GM23338 (cell line): Measurements from ENCODE around the gene NCAPD2.

Experiments used
- CREB1 ChIP-seq: fragments of 250-450 bp; sonication (Bioruptor Pico); IDR thresholded peaks from 2 replicates; pipeline ENCODE4 v1.5.0; 2020; ENCODE audit warnings: low read depth, mild to moderate bottlenecking, moderate library complexity
- CTCF ChIP-seq, 2 experiments: fragments of 200-600 bp in 1 of 2; sonication (generic) in 1 of 2; conservative IDR thresholded peaks; 2 replicates each; pipeline versions ENCODE4 v1.5.1 to v1.6.1; 2016 to 2017; ENCODE audit warnings: antibody characterized with exemption in 2 of 2, low read depth in 2 of 2, mild to moderate bottlenecking in 2 of 2, moderate library complexity in 1 of 2
- EZH2 ChIP-seq: fragments of 200-600 bp; sonication (generic); IDR thresholded peaks from one replicate; pipeline ENCODE4 v1.8.0; 2017; ENCODE audit warnings: antibody characterized with exemption, mild to moderate bottlenecking, low read depth; ENCODE audit not compliant: unreplicated experiment
- NANOG ChIP-seq: IDR thresholded peaks from 2 replicates; pipeline ENCODE4 v1.6.1; 2016; ENCODE audit warnings: antibody characterized with exemption, borderline replicate concordance
- POLR2AphosphoS5 ChIP-seq: IDR thresholded peaks from 2 replicates; pipeline ENCODE4 v1.6.1; 2016; ENCODE audit warnings: antibody characterized with exemption, low read depth
- REST ChIP-seq: IDR thresholded peaks from one replicate; pipeline ENCODE4 v1.6.1; 2018; ENCODE audit warnings: antibody characterized with exemption; ENCODE audit not compliant: unreplicated experiment
- STAT1 ChIP-seq: IDR thresholded peaks from one replicate; pipeline ENCODE4 v1.6.1; 2016; ENCODE audit warnings: antibody characterized with exemption; ENCODE audit not compliant: unreplicated experiment

GRCh38 chr12:6556857-6557256 is 63.0 kb downstream of the NCAPD2 start:
- TF ChIP-seq CTCF (conservative IDR thresholded peaks at IDR 0.05; ENCODE audit: low read depth in 2 of 2) = no peak
- TF ChIP-seq POLR2AphosphoS5 = no peak
- TF ChIP-seq NANOG = no peak
- TF ChIP-seq STAT1 = no peak
- no peak for TF ChIP-seq CREB1 (CRISPR knock-in tag)
- TF ChIP-seq EZH2 = no peak
- TF ChIP-seq REST = no peak
